Muscle layer of colon (tissue), 2 donors: ENCODE data around the gene PCP2.

ENCODE experiments used
- H3K27ac ChIP-seq: one replicate; pipeline ENCODE4 v1.7.0; 2013; ENCODE audit warnings: low read depth, mild to moderate bottlenecking, low read length, moderate library complexity
- H3K27me3 ChIP-seq, 2 donors: one replicate each; pipeline ENCODE4 v1.7.0; 2013; ENCODE audit warnings: low read length in 2 of 2, mild to moderate bottlenecking in 2 of 2; ENCODE audit not compliant: insufficient read depth in 2 of 2, control insufficient read depth in 1 of 2
- H3K36me3 ChIP-seq: one replicate; pipeline ENCODE4 v1.7.0; 2013; ENCODE audit warnings: mild to moderate bottlenecking, low read length; ENCODE audit not compliant: insufficient read depth
- H3K4me1 ChIP-seq: one replicate; pipeline ENCODE4 v1.7.0; 2013; ENCODE audit warnings: mild to moderate bottlenecking, low read length; ENCODE audit not compliant: insufficient read depth
- H3K4me3 ChIP-seq, 2 donors: one replicate each; pipeline ENCODE4 v1.7.0; 2013; ENCODE audit warnings: low read length in 2 of 2, low read depth in 1 of 2, mild to moderate bottlenecking in 1 of 2, moderate library complexity in 1 of 2
- H3K9ac ChIP-seq: one replicate; pipeline ENCODE4 v1.7.0; 2013; ENCODE audit warnings: low read length
- H3K9me3 ChIP-seq: one replicate; pipeline ENCODE4 v1.7.0; 2013; ENCODE audit warnings: mild to moderate bottlenecking, low read length
- donor health status: abdominal sarcoma.
- donor health status: Adenocarcinoma of cecum.

Gene PCP2

GRCh38 chr19:7622933-7623685, 10.4 kb downstream of the PCP2 start:
- H3K36me3 ChIP-seq: peaks cover 63% of the 10 kb centered on the region
- H3K4me1 ChIP-seq: peaks cover 15% of the 10 kb centered on the region
- no peaks in the 10 kb centered on the region for H3K9me3 ChIP-seq
- H3K27ac ChIP-seq: no peak overlapping the region
- no peak overlapping the region for H3K4me3 ChIP-seq
- no peaks in the 10 kb centered on the region for H3K27me3 ChIP-seq
- no peak overlapping the region for H3K9ac ChIP-seq

- H3K4me3 ChIP-seq: no peak overlapping the region
- no peak overlapping the region for H3K27ac ChIP-seq
These were observed 12.8 kb downstream of the PCP2 start for GRCh38 chr19:7620442-7621412.

DNA sequence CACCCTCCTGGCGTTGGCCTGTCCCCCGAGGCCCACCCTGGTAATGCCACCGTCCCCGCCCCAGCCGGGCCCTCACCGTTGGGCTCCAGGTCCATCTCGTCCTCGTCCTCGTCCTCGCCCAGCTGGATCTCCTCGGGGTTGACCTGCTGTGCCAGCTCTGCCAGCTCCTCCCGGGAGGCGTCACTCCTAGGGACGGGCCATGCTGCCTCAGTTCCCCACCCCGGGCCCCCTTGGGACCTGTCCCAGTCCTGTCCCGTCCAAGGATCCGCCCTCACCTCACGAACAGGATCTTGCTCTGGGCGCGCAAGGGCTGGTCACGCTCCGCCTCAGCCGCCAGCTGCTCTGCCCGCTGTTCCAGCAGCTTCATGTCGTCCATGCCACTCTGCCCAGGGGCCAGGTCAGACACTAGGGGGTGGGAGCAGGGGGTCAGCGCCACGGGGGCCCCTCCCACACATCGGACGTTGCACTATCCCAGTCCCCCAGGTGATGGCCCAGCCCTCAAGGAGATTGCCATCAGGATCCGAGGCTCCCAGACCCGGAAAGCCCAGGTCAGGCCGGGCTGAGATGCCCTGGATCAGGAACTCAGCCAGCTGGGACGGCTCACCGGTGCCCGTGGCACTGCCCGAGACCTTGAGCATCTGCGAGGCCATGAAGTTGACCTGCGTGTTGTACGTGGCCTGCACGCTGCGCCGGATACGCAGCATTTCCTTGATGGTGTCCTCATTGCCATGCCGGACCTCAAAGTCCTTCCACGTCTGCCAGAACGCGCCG, 13.7 kb downstream of the PCP2 start:
- Histone ChIP-seq H3K9me3 (no peaks in the 10 kb centered on the region), H3K27me3 (no peaks in the 10 kb centered on the region), H3K9ac (no peak overlapping the region), H3K36me3 (peaks cover 45% of the 10 kb centered on the region), H3K4me3 (no peak overlapping the region), H3K4me1 (peaks cover 4% of the 10 kb centered on the region), H3K27ac (no peak overlapping the region)

More at GRCh38 chr19:7620442-7621412, 12.8 kb downstream of the PCP2 start:
- Histone ChIP-seq H3K36me3 (peaks cover 54% of the 10 kb centered on the region), H3K9ac (no peak overlapping the region), H3K4me1 (peaks cover 4% of the 10 kb centered on the region), H3K27me3 (no peaks in the 10 kb centered on the region), H3K9me3 (no peaks in the 10 kb centered on the region)

DNA sequence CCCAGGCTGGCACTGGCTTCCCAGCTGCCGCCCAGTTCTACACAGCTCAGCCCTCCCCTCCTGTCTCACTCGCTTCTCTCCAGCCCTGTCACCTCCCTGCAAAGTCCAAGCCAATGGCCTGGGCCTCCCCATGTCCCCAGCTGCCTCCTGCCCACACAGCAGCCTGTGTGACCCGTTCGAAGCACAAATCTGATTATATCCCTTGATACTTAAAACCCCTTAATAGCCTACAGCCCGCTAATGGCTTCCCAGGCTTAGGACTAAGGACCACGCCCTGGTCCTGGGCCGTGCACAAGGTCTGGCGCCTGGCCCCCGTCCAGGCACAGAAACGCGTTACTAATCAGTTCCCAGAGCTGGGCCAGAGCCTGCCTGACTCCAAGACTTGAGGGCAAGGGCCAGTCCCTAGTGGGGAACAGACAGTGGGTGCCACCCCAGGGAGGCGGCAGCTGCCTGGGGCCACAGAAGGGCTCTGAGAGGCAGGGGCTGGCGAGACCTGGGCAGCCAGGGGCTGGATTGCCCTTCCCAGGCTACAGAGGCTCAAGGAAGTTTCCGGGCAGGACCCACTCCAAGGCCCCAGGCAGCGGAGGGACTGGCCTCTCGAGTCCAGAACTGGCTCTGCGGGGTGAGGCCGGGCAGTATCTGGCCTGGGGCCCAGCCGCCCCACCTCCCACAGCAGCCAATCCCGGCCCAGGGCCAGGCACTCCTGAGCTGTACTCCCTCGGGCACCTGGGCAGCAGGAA, 14.6 kb downstream of the PCP2 start:
- H3K27ac ChIP-seq: no peak overlapping the region
- H3K9ac ChIP-seq: no peak overlapping the region
- peaks cover 38% of the 10 kb centered on the region for H3K36me3 ChIP-seq

DNA sequence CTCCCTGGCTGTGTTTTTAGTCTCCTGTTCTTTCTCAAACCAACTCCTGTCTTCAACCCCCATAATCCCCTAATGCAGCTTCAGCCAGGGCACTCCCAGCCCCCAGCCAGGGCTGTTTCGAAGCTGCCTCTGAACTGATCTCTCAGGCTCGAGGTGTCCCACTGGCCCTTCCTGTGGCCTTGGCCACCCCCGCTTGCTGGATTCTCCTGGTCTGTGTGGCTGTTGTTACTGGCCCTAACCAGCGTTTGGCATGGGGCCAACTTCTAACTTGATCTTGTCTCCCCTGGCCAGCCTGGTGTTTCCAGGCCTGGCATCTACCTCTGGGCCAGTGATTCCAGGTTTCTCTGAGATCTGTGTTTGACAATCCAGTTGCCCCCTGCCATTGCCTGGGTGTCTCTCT, 15.2 kb downstream of the PCP2 start:
- no peak overlapping the region for H3K9ac ChIP-seq
- H3K4me1 ChIP-seq: peaks cover 4% of the 10 kb centered on the region
- H3K9me3 ChIP-seq: no peaks in the 10 kb centered on the region
- no peak overlapping the region for H3K27ac ChIP-seq
- peaks cover 33% of the 10 kb centered on the region for H3K36me3 ChIP-seq
- H3K4me3 ChIP-seq: no peak overlapping the region
- no peaks in the 10 kb centered on the region for H3K27me3 ChIP-seq

More for the DNA sequence above, 14.6 kb downstream of the PCP2 start:
- Histone ChIP-seq H3K4me3 (no peak overlapping the region), H3K4me1 (peaks cover 4% of the 10 kb centered on the region), H3K9me3 (no peaks in the 10 kb centered on the region), H3K27me3 (no peaks in the 10 kb centered on the region)

- Histone ChIP-seq H3K4me3 (no peak overlapping the region), H3K27ac (no peak overlapping the region), H3K36me3 (peaks cover 27% of the 10 kb centered on the region), H3K4me1 (peaks cover 4% of the 10 kb centered on the region), H3K9me3 (no peaks in the 10 kb centered on the region), H3K27me3 (no peaks in the 10 kb centered on the region), H3K9ac (no peak overlapping the region)
These were observed 15.8 kb downstream of the PCP2 start for GRCh38 chr19:7617735-7618134.

DNA sequence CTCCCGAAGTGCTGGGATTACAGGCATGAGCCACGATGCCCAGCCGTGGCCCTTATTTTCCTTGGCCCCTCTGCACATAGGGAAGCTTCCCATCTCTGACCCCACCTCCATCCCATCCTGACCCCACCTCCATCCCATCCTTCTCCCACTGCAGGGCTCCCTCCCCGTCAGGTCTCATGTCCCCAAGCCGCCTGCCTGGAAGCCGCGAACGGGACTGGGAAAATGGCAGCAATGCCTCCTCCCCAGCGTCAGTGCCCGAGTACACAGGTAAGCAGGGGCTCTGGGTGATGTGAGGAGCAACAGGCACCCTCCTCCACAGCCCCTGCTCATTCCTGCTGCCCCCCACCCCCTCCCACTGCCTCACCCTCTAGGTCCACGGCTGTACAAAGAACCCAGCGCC, 16.3 kb downstream of the PCP2 start:
- H3K9ac ChIP-seq: no peak overlapping the region
- H3K4me1 ChIP-seq: peaks cover 4% of the 10 kb centered on the region
- H3K27ac ChIP-seq: no peak overlapping the region
- H3K9me3 ChIP-seq: no peaks in the 10 kb centered on the region
- H3K36me3 ChIP-seq: peaks cover 22% of the 10 kb centered on the region
- H3K4me3 ChIP-seq: no peak overlapping the region
- no peaks in the 10 kb centered on the region for H3K27me3 ChIP-seq

DNA sequence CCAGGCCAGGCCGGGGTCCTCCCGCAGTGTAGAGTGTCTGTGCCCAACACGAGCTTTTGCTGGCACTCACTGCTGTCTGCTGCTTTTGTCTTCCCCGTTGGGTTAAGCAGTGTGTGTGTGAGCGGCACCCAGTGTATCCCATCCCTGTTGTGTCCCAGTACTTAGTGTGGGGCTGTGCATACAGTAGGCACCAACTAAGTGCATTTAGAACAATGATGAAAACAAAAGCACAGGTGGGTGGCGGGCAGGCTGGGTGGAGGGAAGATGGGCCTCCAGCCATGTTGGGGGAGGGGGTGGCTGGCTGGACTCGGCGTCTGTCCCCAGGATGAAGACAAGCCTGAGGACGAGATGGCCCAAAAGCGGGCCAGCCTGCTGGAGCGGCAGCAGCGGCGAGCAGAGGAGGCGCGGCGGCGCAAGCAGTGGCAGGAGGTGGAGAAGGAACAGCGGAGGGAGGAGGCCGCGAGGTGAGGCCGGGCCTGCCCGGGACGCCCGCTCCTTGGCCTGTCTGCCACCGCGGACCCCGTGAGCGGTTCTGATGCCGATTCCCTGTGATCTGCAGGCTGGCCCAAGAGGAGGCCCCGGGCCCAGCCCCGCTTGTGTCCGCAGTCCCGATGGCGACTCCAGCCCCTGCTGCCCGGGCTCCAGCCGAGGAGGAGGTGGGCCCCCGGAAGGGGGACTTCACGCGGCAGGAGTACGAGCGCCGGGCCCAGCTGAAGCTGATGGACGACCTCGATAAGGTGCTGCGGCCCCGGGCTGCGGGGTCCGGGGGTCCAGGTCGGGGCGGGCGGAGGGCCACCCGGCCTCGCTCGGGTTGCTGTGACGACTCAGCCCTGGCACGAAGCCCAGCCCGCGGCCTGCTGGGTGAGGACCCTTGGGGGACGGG, 18.4 kb downstream of the PCP2 start:
- peaks cover 4% of the 10 kb centered on the region for H3K4me1 ChIP-seq
- no peak overlapping the region for H3K9ac ChIP-seq
- H3K27me3 ChIP-seq: no peaks in the 10 kb centered on the region
- no peak overlapping the region for H3K27ac ChIP-seq
- no peaks in the 10 kb centered on the region for H3K9me3 ChIP-seq
- H3K36me3 ChIP-seq: peaks cover 6% of the 10 kb centered on the region
- no peak overlapping the region for H3K4me3 ChIP-seq

DNA sequence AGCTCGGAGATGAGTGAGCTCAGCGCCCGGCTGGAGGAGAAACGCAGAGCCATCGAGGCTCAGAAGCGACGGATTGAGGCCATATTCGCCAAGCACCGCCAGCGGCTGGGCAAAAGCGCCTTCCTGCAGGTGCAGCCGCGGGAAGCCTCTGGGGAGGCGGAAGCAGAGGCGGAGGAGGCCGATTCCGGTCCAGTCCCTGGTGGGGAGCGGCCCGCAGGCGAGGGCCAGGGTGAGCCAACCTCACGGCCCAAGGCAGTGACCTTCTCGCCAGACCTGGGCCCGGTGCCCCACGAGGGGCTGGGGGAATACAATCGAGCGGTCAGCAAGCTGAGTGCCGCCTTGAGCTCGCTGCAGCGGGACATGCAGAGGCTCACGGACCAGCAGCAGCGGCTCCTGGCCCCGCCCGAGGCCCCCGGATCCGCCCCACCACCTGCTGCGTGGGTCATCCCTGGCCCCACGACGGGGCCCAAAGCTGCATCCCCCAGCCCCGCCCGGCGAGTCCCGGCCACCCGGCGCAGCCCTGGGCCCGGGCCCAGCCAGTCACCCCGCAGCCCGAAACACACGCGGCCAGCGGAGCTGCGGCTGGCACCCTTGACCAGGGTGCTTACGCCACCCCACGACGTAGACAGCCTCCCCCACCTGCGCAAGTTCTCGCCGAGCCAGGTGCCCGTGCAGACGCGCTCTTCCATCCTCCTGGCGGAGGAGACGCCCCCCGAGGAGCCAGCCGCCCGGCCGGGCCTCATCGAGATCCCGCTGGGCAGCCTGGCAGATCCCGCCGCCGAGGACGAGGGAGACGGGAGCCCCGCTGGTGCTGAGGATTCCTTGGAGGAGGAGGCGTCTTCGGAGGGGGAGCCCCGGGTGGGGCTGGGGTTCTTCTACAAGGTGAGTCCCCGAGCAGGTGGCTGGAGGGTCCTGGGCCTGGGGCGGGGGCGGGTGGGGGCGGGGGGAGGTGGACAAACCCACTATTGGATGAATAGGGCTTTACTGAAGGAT, 20.9 kb downstream of the PCP2 start:
- Histone ChIP-seq H3K9me3 (no peaks in the 10 kb centered on the region), H3K27me3 (no peaks in the 10 kb centered on the region), H3K36me3 (no peaks in the 10 kb centered on the region), H3K9ac (no peak overlapping the region), H3K27ac (no peak overlapping the region), H3K4me1 (no peaks in the 10 kb centered on the region), H3K4me3 (no peak overlapping the region)
